GM20431 (cell line): ENCODE data around the gene FGF14.

Source experiments
- in situ Hi-C: fragments of 300-500 bp; cut with MseI, MboI; formaldehyde crosslinking; loops from one replicate; pipeline ENCODE4 v1.15.0; 2020; ENCODE audit warnings: low sequenced_read_pairs; ENCODE audit not compliant: unreplicated experiment

The FGF14 gene

GRCh38 chr13:102316732-102317131, 85.1 kb downstream of the FGF14 start:
- in situ Hi-C loops: no loop called here

- in situ Hi-C loops: no loop called here
These were observed 89.0 kb downstream of the FGF14 start for GRCh38 chr13:102312841-102313240.

- in situ Hi-C loops: no loop called here
These were observed 89.9 kb downstream of the FGF14 start for GRCh38 chr13:102311901-102312300.

- in situ Hi-C loops: no loop called here
These were observed 90.4 kb downstream of the FGF14 start for GRCh38 chr13:102311419-102311796.

GRCh38 chr13:102310691-102311418, 91.0 kb downstream of the FGF14 start:
- in situ Hi-C loops: no loop called here

- in situ Hi-C loops: no loop called here
These were observed 92.7 kb downstream of the FGF14 start for GRCh38 chr13:102309110-102309509.

- in situ Hi-C loops: no loop called here
These were observed 99.3 kb downstream of the FGF14 start for GRCh38 chr13:102302534-102302933.

- in situ Hi-C loops: no loop called here
These were observed 101.5 kb downstream of the FGF14 start for GRCh38 chr13:102300379-102300778.

- in situ Hi-C loops: no loop called here
These were observed 102.5 kb downstream of the FGF14 start for GRCh38 chr13:102299366-102299765.

GRCh38 chr13:102298051-102298450, 103.8 kb downstream of the FGF14 start:
- in situ Hi-C loops: no loop called here

- in situ Hi-C loops: no loop called here
These were observed 106.4 kb downstream of the FGF14 start for GRCh38 chr13:102295316-102296048.

GRCh38 chr13:102294407-102295018, 107.3 kb downstream of the FGF14 start:
- in situ Hi-C loops: no loop called here

GRCh38 chr13:102293723-102294122, 108.1 kb downstream of the FGF14 start:
- in situ Hi-C loops: no loop called here

- in situ Hi-C loops: no loop called here
These were observed 110.1 kb downstream of the FGF14 start for GRCh38 chr13:102291587-102292218.

GRCh38 chr13:102289606-102290005, 112.2 kb downstream of the FGF14 start:
- in situ Hi-C loops: no loop called here

GRCh38 chr13:102286326-102286725, 115.5 kb downstream of the FGF14 start:
- in situ Hi-C loops: no loop called here

- in situ Hi-C loops: no loop called here
These were observed 121.5 kb downstream of the FGF14 start for GRCh38 chr13:102280366-102280765.

GRCh38 chr13:102277286-102277685, 124.6 kb downstream of the FGF14 start:
- in situ Hi-C loops: no loop called here

GRCh38 chr13:102276404-102276803, 125.4 kb downstream of the FGF14 start:
- in situ Hi-C loops: no loop called here

GRCh38 chr13:102275969-102276368, 125.9 kb downstream of the FGF14 start:
- in situ Hi-C loops: no loop called here

GRCh38 chr13:102273111-102273510, 128.7 kb downstream of the FGF14 start:
- in situ Hi-C loops: no loop called here
